Endothelial cell of umbilical vein (primary cell): ENCODE results near the gene FAM217A. TPM values are rescaled to one million over a fixed set of nuclear protein-coding genes. Genes with fewer than 3 reads are reported as not detected.

Experiments used
- BruUV-seq: library from RNA; stranded (reverse); fragments of 400-500 nt; replicated peaks from 2 replicates; lab custom pipeline; 2021; lab: Mats Ljungman, UMichigan
- CTCF ChIA-PET: fragments of 300-600, 350-600 bp; sonication (Branson Sonifier 250); formaldehyde crosslinking; loops from one replicate; lab custom pipeline; 2021; ENCODE audit warnings: antibody characterized with exemption, inconsistent platforms; lab: Charles Lee
- POLR2A ChIA-PET: fragments of 300-600, 350-600 bp; sonication (Branson Sonifier 250); formaldehyde crosslinking; loops from one replicate; lab custom pipeline; 2021; ENCODE audit warnings: antibody characterized with exemption, inconsistent platforms; lab: Charles Lee
- DNase-seq: peaks from one replicate; pipeline ENCODE4 v3.0.0-alpha.2; 2011; ENCODE audit warnings: low read depth, low spot score
- FAIRE-seq: peaks from 2 replicates; lab custom pipeline; 2011; peaks lifted over from hg19 to GRCh38; lab: Jason Lieb, UNC
- H2AFZ ChIP-seq: 2 replicates; pipeline ENCODE4 v1.6.0; 2012; ENCODE audit warnings: low read depth, low read length, control low read depth, inconsistent platforms
- H3K27ac ChIP-seq: 2 replicates; pipeline ENCODE4 v1.5.1; 2011; ENCODE audit warnings: low read depth, mild to moderate bottlenecking, control low read depth, low read length, moderate library complexity; ENCODE audit not compliant: insufficient read depth
- H3K27me3 ChIP-seq, 2 experiments: 2 replicates each; pipeline versions ENCODE4 v1.6.0 to v1.6.1; 2011; ENCODE audit warnings: low read length in 2 of 2, mixed read lengths in 1 of 2; ENCODE audit not compliant: control insufficient read depth in 2 of 2, insufficient read depth in 2 of 2
- H3K36me3 ChIP-seq, 2 experiments: 2 replicates in 1 of 2; 3 replicates in 1 of 2; pipeline ENCODE4 v1.5.1; 2011; ENCODE audit warnings: low read length in 2 of 2, mild to moderate bottlenecking in 1 of 2, moderate library complexity in 1 of 2; ENCODE audit not compliant: control insufficient read depth in 2 of 2, insufficient read depth in 2 of 2; ENCODE audit errors: extremely low read depth in 1 of 2
- H3K4me1 ChIP-seq: 3 replicates; pipeline ENCODE4 v1.5.1; 2011; ENCODE audit warnings: mild to moderate bottlenecking, low read length; ENCODE audit not compliant: control insufficient read depth, insufficient read depth; ENCODE audit errors: extremely low read depth
- H3K4me2 ChIP-seq: 2 replicates; pipeline ENCODE4 v1.6.1; 2011; ENCODE audit warnings: low read length, control low read depth, mixed read lengths; ENCODE audit not compliant: insufficient read depth
- H3K4me3 ChIP-seq, 3 experiments: fragments of 200-600 bp in 1 of 3; sonication (generic), shearing (Covaris generic) in 1 of 3; replicated peaks in 1 of 3; 2 replicates each; pipeline ENCODE4 v1.5.1; 2011 to 2016; ENCODE audit warnings: control low read depth in 3 of 3, low read length in 3 of 3, mild to moderate bottlenecking in 2 of 3, inconsistent platforms in 1 of 3, low read depth in 1 of 3, moderate library complexity in 1 of 3; ENCODE audit not compliant: insufficient read depth in 1 of 3
- H3K79me2 ChIP-seq: 2 replicates; pipeline ENCODE4 v1.6.0; 2012; ENCODE audit warnings: low read length, inconsistent platforms; ENCODE audit not compliant: control insufficient read depth, insufficient read depth
- H3K9ac ChIP-seq: replicated peaks from 2 replicates; pipeline ENCODE3; 2011; ENCODE audit warnings: low read length, control low read depth; ENCODE audit not compliant: insufficient read depth; ENCODE audit errors: extremely low read depth
- H3K9me1 ChIP-seq: replicated peaks from 3 replicates; pipeline ENCODE4 v1.6.0; 2011; ENCODE audit warnings: mild to moderate bottlenecking, low read length; ENCODE audit not compliant: control insufficient read depth, insufficient read depth; ENCODE audit errors: extremely low read depth
- H3K9me3 ChIP-seq: replicated peaks from 2 replicates; pipeline ENCODE4 v1.5.1; 2012; ENCODE audit warnings: low read length, inconsistent platforms; ENCODE audit not compliant: control insufficient read depth, insufficient read depth
- H4K20me1 ChIP-seq: replicated peaks from 2 replicates; pipeline ENCODE3; 2011; ENCODE audit warnings: mild to moderate bottlenecking, low read length; ENCODE audit not compliant: control insufficient read depth, insufficient read depth; ENCODE audit errors: extremely low read depth
- CTCF ChIP-seq, 2 donors: IDR thresholded peaks; 1 replicate in 1 of 2; 2 replicates in 1 of 2; pipeline ENCODE4 v1.5.1; 2011; ENCODE audit warnings: low read length in 2 of 2, mild to moderate bottlenecking in 2 of 2, moderate library complexity in 2 of 2, control low read depth in 1 of 2, inconsistent platforms in 1 of 2, low read depth in 1 of 2; ENCODE audit not compliant: insufficient read depth in 1 of 2; ENCODE audit errors: extremely low read depth in 1 of 2
- EZH2 ChIP-seq: IDR thresholded peaks from 2 replicates; pipeline ENCODE4 v1.6.1; 2012; ENCODE audit warnings: borderline replicate concordance, low read depth, mild to moderate bottlenecking, moderate library complexity, low read length, inconsistent platforms; ENCODE audit not compliant: severe bottlenecking
- FOS ChIP-seq: IDR thresholded peaks from 2 replicates; pipeline ENCODE4 v1.6.1; 2011; ENCODE audit warnings: mild to moderate bottlenecking, low read length, moderate library complexity, borderline replicate concordance; ENCODE audit not compliant: insufficient read depth
- GATA2 ChIP-seq: IDR thresholded peaks from 2 replicates; pipeline ENCODE4 v1.7.0; 2011; ENCODE audit warnings: low read depth, mild to moderate bottlenecking, moderate library complexity, mixed read lengths, low read length; ENCODE audit not compliant: insufficient read length, insufficient read depth
- JUN ChIP-seq: IDR thresholded peaks from 2 replicates; pipeline ENCODE4 v1.6.1; 2011; ENCODE audit warnings: borderline replicate concordance, low read depth; ENCODE audit not compliant: insufficient read length, insufficient read depth
- MAX ChIP-seq: IDR thresholded peaks from 2 replicates; pipeline ENCODE4 v1.6.1; 2011; ENCODE audit not compliant: insufficient read depth, insufficient read length
- MYC ChIP-seq: IDR thresholded peaks from one replicate; pipeline ENCODE4 v1.6.1; 2011; ENCODE audit warnings: mild to moderate bottlenecking, low read depth, low read length
- POLR2A ChIP-seq: IDR thresholded peaks from 2 replicates; pipeline ENCODE4 v1.6.1; 2012; ENCODE audit warnings: low read depth, mild to moderate bottlenecking, control low read depth, low read length
- POLR2AphosphoS5 ChIP-seq: IDR thresholded peaks from 2 replicates; pipeline ENCODE4 v1.6.1; 2012; ENCODE audit warnings: low read depth, mild to moderate bottlenecking, control low read depth, low read length, moderate library complexity; ENCODE audit not compliant: insufficient read depth
- dilution Hi-C: fragments of 300-500 bp; cut with MboI; formaldehyde crosslinking; loops from one replicate; pipeline ENCODE4 v1.15.0; 2019; ENCODE audit warnings: low sequenced_read_pairs; ENCODE audit not compliant: extremely low pct_ligation_motif_present
- intact Hi-C: fragments of 100-400 bp; cut with micrococcal nuclease; formaldehyde crosslinking; loops from one replicate; pipeline ENCODE4 v1.10.0; 2022
- polyA plus RNA-seq, 4 experiments: library from polyadenylated mRNA; depleted of rRNA in 3 of 4; stranded (reverse) in 3 of 4; unstranded in 1 of 4; fragments of >200 nt; gene quantifications; 2 replicates each; pipeline versions ENCODE4 v1.2.1 to v1.2.3, GENCODE V29; 2011 to 2012; ENCODE audit warnings: missing spikeins in 1 of 4
- total RNA-seq: library from RNA; stranded (reverse); gene quantifications from 2 replicates; pipeline ENCODE4 v1.2.3, GENCODE V29; 2021

Gene FAM217A
- total and polyA plus RNA-seq, 2 donors (not counting 3 experiments of a cell fraction or from before 2014, with no cell fraction given), result not detected

- CTCF ChIA-PET, result interaction anchor here (0.6 to 4.9 kb wide), 8 partner anchors 10 to 105 kb away, joined by 3 to 59 read pairs (median 5); partner anchors contain the start of gene ECI2
- DNase-seq (no peak), FAIRE-seq (no peak)
- no peak overlapping the region for H2AFZ ChIP-seq
- peaks cover 47% of the 10 kb centered on the region for H3K4me1 ChIP-seq
- POLR2A ChIA-PET, result interaction anchor here (1.4 kb wide), 1 partner anchor 72 kb away, joined by 3 read pairs; no protein-coding TSS in a partner anchor
- intact Hi-C loops (no loop called here), dilution Hi-C loops (no loop called here)
- H3K9ac ChIP-seq, result no peak overlapping the region
- TF ChIP-seq GATA2, result no peak
- TF ChIP-seq EZH2, result no peak
- no peak for TF ChIP-seq MYC
- no peak for TF ChIP-seq MAX
- no peak for TF ChIP-seq CTCF (IDR thresholded peaks at IDR 0.05; ENCODE audit: extremely low read depth in 1 of 2, insufficient read depth in 1 of 2, low read depth in 1 of 2, low read length in 2 of 2)
- no peak for TF ChIP-seq POLR2A
- no peak for TF ChIP-seq JUN
- TF ChIP-seq FOS, result no peak
- no peak for TF ChIP-seq POLR2AphosphoS5
- TSS peak; percentile 15 for BruUV-seq
- no peaks in the 10 kb centered on the region for H3K9me1 ChIP-seq
- no peak overlapping the region for H3K4me3 ChIP-seq
- no peaks in the 10 kb centered on the region for H4K20me1 ChIP-seq
- peaks cover 14% of the 10 kb centered on the region for H3K79me2 ChIP-seq
- peaks cover 4 to 16% of the 10 kb centered on the region in 2 experiments for H3K36me3 ChIP-seq
- no peaks in the 10 kb centered on the region for H3K27me3 ChIP-seq
- H3K4me2 ChIP-seq, result peak overlapping the region; percentile 35
- peak overlapping the region; percentile 44 for H3K27ac ChIP-seq
- H3K9me3 ChIP-seq, result no peaks in the 10 kb centered on the region
Observed at GRCh38 chr6:4125500-4125899, 46.6 kb upstream of the FAM217A start.
